SK-N-SH (cell line): ENCODE data around the gene ZNF511.

Source experiments
- MEF2A ChIP-seq: IDR thresholded peaks from 2 replicates; pipeline ENCODE4 v1.4.0; 2012; ENCODE audit warnings: low read depth, borderline replicate concordance
- RAD21 ChIP-seq: IDR thresholded peaks from 2 replicates; pipeline ENCODE4 v1.6.1; 2012; ENCODE audit warnings: mild to moderate bottlenecking, low read length
- SIN3A ChIP-seq: IDR thresholded peaks from 2 replicates; pipeline ENCODE4 v1.6.1; 2012; ENCODE audit warnings: low read depth, mild to moderate bottlenecking, low read length, moderate library complexity, borderline replicate concordance
- SMC3 ChIP-seq: IDR thresholded peaks from 2 replicates; pipeline ENCODE4 v1.6.1; 2012; ENCODE audit warnings: low read depth, low read length, improper control_type of control experiment
- TEAD4 ChIP-seq: IDR thresholded peaks from 2 replicates; pipeline ENCODE4 v1.4.0; 2012; ENCODE audit warnings: mild to moderate bottlenecking, borderline replicate concordance; ENCODE audit not compliant: insufficient read depth
- USF2 ChIP-seq: fragments of 150-350 bp; IDR thresholded peaks from 2 replicates; pipeline ENCODE4 v1.6.1; 2017; ENCODE audit warnings: antibody characterized with exemption, low read length, low read depth, borderline replicate concordance
- YY1 ChIP-seq: IDR thresholded peaks from 2 replicates; pipeline ENCODE4 v1.4.0; 2012; ENCODE audit warnings: low read depth, mild to moderate bottlenecking
- TF ChIP-seq, protein P1 (sequence below): fragments of 200-600 bp; sonication (generic); IDR thresholded peaks from 2 replicates; pipeline ENCODE4 v1.6.1; 2017; ENCODE audit warnings: antibody characterized with exemption, mild to moderate bottlenecking, moderate library complexity

- TF ChIP-seq SIN3A = no peak
- TF ChIP-seq, protein P1, sequence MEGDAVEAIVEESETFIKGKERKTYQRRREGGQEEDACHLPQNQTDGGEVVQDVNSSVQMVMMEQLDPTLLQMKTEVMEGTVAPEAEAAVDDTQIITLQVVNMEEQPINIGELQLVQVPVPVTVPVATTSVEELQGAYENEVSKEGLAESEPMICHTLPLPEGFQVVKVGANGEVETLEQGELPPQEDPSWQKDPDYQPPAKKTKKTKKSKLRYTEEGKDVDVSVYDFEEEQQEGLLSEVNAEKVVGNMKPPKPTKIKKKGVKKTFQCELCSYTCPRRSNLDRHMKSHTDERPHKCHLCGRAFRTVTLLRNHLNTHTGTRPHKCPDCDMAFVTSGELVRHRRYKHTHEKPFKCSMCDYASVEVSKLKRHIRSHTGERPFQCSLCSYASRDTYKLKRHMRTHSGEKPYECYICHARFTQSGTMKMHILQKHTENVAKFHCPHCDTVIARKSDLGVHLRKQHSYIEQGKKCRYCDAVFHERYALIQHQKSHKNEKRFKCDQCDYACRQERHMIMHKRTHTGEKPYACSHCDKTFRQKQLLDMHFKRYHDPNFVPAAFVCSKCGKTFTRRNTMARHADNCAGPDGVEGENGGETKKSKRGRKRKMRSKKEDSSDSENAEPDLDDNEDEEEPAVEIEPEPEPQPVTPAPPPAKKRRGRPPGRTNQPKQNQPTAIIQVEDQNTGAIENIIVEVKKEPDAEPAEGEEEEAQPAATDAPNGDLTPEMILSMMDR = no peak
- TF ChIP-seq SMC3 = no peak
- TF ChIP-seq RAD21 = no peak
- TF ChIP-seq USF2 = no peak
- TF ChIP-seq TEAD4 = no peak
- no peak for TF ChIP-seq YY1
- TF ChIP-seq MEF2A = no peak
Observed at GRCh38 chr10:133310789-133311188, 2.1 kb downstream of the ZNF511 start.
